COR-L47 (cell line): ENCODE data around the gene PLXNB2.
A peak's percentile ranks its signal among the peaks of the same experiment; 100 is the strongest.

Experiments used
- DNase-seq: peaks from one replicate; lab custom pipeline; 2025; lab: John Stamatoyannopoulos, UW

PLXNB2 gene

GRCh38 chr22:50312371-50312770, 4.9 kb upstream of the PLXNB2 start:
- DNase-seq, result no peak

DNA sequence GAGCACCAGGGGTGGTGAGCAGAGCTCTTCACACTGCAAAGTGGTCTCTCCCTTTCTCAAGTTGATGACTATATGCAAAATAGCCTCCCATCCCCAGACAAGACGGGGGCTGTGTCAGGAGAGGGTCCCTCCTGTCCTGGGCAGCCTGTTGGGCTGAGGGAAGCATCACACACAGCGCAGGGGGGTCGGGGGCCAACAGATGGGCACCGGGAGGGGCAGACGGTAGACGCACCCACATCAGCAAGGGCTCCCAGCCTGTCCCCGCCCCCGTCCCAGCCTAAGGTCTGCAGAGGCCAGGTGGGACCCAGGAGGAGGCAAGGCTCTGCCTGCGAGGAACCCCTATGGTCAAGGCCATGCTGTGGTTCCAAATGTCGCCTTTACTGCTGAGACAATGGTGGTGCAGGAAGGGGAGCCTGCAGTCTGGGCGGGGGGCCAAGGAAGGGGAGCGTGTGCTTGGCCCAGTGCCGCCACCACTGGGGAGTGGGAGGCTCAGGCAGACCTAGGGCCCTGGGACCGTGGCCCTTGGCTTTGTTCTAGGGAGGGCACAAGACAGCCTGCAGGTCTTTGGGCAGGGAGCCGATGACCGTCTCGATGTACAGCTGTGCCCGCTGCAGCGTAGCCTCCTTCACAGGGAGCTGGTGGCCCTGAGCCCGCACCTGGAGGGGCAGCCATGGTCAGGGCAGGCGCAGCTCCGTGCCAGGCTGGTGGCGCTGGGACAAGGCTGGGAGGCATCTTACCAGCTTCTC, 4.3 kb upstream of the PLXNB2 start:
- no peak for DNase-seq

GRCh38 chr22:50310949-50311444, 3.6 kb upstream of the PLXNB2 start:
- DNase-seq, result no peak

DNA sequence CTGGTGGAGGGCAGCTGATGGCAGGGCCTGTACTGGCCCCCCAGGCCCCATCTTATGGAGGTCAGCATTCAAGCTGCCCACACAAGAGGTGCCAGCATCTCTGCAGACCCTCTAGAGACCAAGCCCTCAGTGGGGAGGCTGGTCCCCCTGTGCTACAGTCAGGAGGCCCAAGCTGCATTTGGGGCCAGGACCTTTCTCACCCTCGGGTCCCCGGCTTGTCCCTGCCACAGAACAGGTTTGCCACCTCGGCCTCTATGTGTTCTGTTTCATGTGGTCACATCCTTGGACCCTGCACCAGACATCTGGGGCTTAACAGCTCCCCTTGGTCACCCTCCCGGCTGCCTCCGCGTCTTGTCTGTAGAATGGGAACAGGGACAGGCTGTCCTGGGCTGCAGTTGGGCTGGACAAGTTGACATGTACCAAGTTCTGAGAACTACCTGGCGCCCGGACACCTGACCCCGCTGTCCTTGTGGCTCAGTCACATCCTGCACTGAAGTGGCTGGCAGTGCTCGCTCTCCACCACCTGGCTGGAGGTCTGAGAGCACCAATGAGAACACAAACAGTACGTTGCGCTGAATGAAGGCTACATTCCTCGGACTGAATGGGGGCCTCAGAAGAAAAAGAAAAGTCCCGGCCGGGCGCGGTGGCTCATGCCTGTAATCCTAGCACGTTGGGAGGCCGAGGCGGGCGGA, 2.7 kb upstream of the PLXNB2 start:
- DNase-seq, result no peak

- DNase-seq, result no peak
Measured at GRCh38 chr22:50309601-50309991, 2.1 kb upstream of the PLXNB2 start.

GRCh38 chr22:50308986-50309600, 1.6 kb upstream of the PLXNB2 start:
- DNase-seq, result no peak

DNA sequence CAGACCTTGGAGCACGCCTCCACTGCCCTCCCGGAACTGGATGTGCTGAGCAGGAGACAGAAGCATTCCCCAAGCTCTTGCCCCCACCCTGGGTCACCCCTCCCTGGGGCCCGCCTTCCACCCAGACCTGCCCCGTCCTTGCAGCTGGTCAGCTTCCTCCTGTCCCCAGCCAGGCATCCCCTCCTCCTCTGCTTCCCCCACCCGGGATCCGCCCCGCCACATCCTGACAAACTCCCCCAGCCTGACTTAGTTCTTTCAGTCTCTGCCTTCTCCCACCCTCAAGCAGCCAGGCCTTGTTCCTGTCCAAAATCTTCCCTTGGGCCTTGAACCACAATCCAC, 1.1 kb upstream of the PLXNB2 start:
- no peak for DNase-seq

DNA sequence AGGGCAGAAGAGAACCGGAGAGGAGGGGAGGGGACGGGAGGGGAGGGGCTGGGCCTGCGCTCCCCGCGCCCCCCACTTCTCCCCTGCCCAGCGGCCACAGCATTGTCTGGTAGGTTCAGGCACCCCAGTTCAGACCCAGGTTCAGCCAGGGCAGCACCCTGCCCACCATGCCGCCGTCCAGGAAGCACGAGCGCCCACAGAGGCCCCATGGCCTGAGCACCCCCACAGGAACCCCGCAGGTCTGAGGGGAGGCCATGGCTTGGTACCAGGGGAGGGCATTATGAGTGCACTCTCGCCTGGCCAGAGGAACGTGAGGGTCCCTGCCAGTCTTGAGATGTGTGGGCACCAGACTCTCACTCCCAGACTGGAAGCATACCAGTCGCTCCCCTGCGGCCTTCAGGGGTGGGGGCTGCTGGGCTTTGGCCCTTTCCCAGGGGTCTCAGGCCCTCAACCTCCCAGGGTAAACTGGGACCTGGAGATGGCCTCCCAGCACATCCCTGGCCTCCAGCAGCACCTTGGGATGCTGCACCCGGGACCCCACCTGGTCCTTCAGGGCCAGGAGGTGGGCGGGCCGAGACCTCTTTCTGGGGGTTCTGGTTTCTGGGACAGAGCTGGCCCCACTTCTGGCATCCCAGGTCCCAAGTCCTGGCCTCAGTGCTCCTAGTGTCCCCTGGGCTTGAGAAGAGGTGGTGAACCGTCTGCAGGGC, 597 bp upstream of the PLXNB2 start:
- no peak for DNase-seq

DNA sequence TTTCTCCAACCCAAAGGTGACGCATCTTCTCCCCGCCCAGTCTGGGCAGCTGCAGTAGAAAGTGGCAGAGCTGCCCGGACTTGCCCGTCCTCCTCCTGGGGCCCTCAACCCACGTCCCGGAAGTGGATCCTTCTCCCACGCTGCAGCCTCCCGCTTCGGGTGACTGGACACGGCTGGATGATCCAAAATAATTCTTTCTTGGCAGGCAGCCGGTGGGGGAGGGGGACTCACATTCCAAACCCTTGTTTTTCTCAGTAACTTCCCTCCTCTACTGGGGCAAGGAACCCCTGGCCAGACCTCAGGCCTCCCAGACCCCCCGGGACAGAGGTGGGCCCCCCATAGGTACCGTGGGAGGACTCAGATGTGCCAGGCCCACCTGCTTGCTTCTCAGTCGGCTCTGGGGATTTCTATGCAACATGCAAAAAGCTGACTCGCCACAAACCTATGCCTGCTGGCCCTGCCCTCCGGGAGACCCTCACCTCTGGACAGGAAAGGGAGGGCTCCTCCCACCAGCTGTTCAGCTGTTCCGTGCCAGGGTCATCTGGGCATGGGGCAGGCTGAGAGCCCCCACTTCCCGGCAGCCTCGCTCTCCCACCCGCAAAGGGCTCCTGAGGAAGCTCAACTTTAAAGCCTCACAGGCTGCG, 1.4 kb downstream of the PLXNB2 start:
- peak; percentile 79 for DNase-seq

DNA sequence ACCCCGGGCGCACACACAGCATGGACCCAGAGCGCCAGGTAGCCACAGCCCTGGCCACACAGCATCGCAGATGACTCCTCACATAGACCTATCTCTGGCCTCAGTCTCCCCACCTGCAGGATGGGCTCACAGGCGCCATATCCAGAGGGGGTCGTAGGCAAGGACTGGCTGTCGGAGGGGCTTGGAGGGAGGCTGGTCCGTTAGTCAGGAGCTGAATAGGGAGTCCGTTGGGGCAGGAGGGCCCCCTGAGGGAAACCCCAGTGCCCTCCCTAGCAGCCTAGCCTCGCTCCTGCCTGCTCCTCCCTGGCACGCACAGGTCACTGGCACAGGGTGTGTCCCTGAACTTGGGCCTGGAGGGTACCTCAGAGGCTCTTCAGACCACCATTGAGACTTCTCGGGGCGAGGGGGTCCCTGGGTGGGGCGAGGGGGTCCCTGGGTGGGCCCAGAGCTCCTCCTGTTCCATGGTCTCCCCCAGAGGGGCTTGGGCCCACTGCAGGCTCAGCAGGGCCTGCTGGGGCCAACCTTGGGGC, 2.0 kb downstream of the PLXNB2 start:
- DNase-seq, result no peak

DNA sequence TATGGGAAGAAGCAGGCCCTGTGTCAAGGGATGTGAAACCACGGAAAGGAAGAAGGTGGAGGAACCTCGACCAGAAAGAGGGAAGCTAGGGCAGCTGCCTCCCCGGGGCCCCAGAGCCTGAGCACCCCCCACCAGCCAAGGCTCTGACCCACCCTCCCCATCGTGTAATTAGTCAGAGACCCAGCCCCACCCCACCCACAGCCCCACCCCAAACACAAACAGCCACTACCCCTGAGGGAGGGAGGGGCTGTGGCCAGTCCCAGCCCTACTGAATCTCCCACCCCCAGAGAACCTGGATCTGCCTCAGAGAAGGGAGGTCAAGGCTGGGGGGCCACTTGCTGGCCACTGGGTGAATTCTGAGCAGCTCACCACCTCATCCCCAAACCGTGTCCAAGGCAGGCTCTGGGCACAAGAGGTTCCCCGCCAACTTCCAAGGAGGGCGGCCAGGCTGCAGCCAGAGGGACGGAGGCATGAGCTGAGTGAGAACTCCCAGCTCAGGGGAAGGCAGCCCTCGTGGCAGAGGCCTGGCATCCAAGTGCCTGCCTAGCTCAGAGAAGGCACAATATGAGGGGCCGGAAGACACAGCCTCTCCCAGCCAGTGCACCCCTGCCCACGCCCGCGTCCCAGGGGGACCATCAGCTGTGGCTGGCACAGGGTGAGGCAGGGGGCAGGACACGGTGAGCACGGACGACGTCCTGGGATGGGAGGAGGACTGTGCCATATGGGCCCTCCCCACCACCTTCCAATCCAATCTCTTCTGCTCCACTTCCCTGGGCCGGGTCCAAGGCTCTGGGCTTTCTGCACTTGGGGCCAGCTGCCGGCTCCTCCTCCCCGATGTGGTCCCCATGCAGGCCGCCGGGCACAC, 2.7 kb downstream of the PLXNB2 start:
- DNase-seq, result no peak

DNA sequence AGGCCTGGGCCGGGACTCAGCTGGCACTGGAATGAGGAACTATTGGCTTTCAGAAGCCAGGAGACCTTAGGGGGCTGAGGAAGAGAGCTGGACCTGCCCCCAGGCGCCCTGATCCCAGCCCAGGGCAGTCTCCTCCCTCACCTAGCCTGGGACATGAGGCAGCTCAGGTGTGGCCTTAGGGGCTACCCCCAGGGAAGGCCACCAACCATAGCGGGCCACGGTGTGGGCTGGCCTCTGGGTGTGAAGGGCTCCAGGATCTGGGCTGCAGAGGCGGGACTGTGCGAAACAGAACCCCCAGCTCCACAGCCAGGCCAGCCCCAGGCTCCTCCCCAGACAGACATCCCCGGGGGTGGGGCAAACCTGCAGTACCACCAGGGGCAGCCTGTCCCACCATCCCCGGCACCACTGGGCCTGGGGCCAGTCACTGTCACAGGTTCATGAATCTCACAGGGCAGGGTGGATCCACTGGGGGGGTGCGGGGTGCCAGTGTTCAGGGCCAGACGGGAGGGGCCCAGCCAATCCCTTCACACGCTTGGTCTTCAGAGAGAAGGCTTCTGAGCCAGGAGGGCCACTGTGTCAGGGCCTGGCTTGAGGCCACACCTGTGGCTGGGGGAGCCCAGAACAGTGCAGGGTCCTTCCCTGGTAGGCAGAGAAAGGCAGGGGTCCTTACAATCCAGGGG, 3.5 kb downstream of the PLXNB2 start:
- DNase-seq, result peak; percentile 24

- no peak for DNase-seq
Measured at GRCh38 chr22:50303515-50303847, 4.0 kb downstream of the PLXNB2 start.

GRCh38 chr22:50302564-50302963, 4.9 kb downstream of the PLXNB2 start:
- peak; percentile 11 for DNase-seq

DNA sequence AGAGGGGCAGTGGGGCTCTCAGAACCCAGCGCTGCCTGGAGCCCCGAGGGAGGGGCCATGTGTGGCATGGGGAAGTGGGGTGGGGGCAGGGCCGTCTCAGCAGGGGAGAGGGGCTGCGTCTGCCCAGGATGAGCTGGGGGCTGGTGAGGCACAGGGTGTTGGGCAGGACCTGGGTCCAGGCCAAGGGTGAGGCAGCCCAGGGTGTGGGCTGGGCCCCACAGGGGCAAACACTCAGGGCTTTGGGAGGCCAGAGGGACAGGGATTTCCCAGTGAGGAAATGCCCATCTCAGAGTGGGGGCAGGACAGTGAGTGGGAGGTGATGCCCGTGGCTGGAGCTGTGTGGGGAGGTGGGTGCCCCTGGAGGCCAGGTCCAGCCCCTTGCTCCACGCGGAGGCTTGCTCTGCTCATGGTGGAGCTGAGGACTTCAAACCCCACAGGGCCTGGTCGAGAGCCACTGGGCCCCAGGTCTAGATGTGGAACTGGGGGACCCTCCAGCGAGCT, 5.4 kb downstream of the PLXNB2 start:
- no peak for DNase-seq

DNA sequence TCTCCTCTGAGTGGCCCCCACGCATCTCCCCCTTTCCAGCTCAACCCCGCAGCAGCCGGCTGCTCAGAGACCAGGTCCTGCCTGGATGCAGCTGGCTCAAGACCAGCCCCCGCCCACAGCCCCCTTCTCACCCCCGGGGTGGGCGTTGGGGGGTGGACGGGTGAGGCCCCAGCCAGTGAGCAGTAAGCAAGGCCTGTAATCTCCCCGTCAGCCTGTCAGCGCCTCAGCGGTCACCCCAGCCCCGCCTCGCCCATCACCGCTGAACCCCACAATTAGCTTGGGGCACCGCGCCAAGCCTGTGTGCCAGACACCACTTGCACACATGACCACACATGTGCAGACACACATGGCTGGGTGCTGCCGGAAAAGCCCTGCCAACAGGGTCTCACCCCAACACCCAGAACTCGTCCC, 5.9 kb downstream of the PLXNB2 start:
- peak; percentile 89 for DNase-seq

DNA sequence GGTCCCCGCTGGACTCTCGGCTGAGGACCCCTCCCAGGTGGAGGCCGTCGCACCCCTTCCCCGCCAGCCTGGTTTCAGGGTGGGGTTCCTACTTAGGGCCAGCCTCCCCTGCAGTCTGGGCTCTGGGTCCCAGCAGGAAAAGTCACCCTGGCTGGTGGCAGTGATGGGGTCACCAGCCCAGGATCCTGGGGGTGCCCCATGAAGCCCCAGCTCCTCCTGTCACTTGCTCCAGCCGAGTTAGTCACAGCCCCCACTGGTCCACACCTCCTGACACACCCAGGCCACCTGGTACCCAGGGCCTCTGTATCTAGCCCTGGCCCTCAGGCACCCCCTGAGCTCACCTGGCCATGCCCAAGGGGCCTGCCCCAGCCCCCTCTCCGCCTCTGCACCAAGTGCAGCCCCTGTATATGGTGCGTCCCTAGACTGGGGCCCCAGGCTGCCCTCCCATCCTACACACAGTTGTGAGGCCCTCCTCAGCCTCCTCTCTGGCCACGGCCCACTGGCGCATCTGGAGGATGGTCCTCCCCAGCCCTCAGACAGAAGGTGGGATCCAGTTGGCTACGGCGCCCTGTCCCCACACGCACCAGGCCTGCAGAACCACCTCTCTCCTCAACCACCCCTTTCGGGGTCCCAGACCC, 6.7 kb downstream of the PLXNB2 start:
- DNase-seq, result no peak

- peak; percentile 13 for DNase-seq
Measured at GRCh38 chr22:50299785-50300619, 7.4 kb downstream of the PLXNB2 start.
